H1 (cell line): Measurements from ENCODE around the gene SPDEF.

Experiments
- ASH2L ChIP-seq: fragments of 200-600, 300-600 bp; sonication (generic); IDR thresholded peaks from one replicate; pipeline ENCODE4 v1.7.1; 2017; ENCODE audit warnings: low read length
- CHD1 ChIP-seq: IDR thresholded peaks from 2 replicates; pipeline ENCODE4 v1.6.1; 2012; ENCODE audit warnings: low read depth, low read length, improper control_type of control experiment
- EP300 ChIP-seq, 2 experiments: IDR thresholded peaks; 1 replicate in 1 of 2; 2 replicates in 1 of 2; pipeline ENCODE4 v1.6.1; 2011 to 2012; ENCODE audit warnings: low read depth in 2 of 2, low read length in 2 of 2, mild to moderate bottlenecking in 2 of 2, borderline replicate concordance in 1 of 2, inconsistent platforms in 1 of 2, moderate library complexity in 1 of 2
- EZH2 ChIP-seq: fragments of 200-600 bp; sonication (generic); IDR thresholded peaks from 2 replicates; pipeline ENCODE4 v1.7.1; 2012; ENCODE audit warnings: low read depth, mild to moderate bottlenecking, moderate library complexity, low read length, inconsistent platforms; ENCODE audit not compliant: severe bottlenecking
- FOSL1 ChIP-seq: IDR thresholded peaks from 2 replicates; pipeline ENCODE4 v1.6.1; 2011; ENCODE audit warnings: mild to moderate bottlenecking, low read depth, low read length, moderate library complexity; ENCODE audit not compliant: insufficient read depth
- NRF1 ChIP-seq: IDR thresholded peaks from 2 replicates; pipeline ENCODE4 v1.6.1; 2011; ENCODE audit warnings: mild to moderate bottlenecking, low read depth, low read length, improper control_type of control experiment
- POLR2A ChIP-seq, 2 experiments: IDR thresholded peaks; 1 replicate in 1 of 2; 2 replicates in 1 of 2; pipeline ENCODE4 v1.6.1; 2011; ENCODE audit warnings: low read depth in 2 of 2, low read length in 2 of 2, mild to moderate bottlenecking in 2 of 2; ENCODE audit errors: control extremely low read depth in 1 of 2
- POLR2AphosphoS5 ChIP-seq: IDR thresholded peaks from 2 replicates; pipeline ENCODE4 v1.6.1; 2011; ENCODE audit warnings: low read depth, low read length
- RBBP5 ChIP-seq: IDR thresholded peaks from 2 replicates; pipeline ENCODE4 v1.7.1; 2012; ENCODE audit warnings: low read depth, mild to moderate bottlenecking, inconsistent platforms, low read length, moderate library complexity, borderline replicate concordance
- RNF2 ChIP-seq: fragments of 200-900, 300-1000 bp; sonication (generic); IDR thresholded peaks from 2 replicates; pipeline ENCODE4 v1.7.1; 2016; ENCODE audit warnings: borderline replicate concordance, low read depth, mild to moderate bottlenecking, antibody characterized with exemption, low read length; ENCODE audit not compliant: poor library complexity, severe bottlenecking; ENCODE audit errors: missing control alignments
- SIX5 ChIP-seq: IDR thresholded peaks from 2 replicates; pipeline ENCODE4 v1.6.1; 2011; ENCODE audit warnings: mild to moderate bottlenecking, low read depth, low read length
- SRF ChIP-seq: IDR thresholded peaks from 2 replicates; pipeline ENCODE4 v1.6.1; 2011; ENCODE audit warnings: mild to moderate bottlenecking, low read depth, low read length, moderate library complexity
- TF ChIP-seq, protein P1 (sequence below), 3 experiments: IDR thresholded peaks; 1 replicate in 2 of 3; 2 replicates in 1 of 3; pipeline versions ENCODE4 v1.5.1 to v1.6.1; 2011; ENCODE audit warnings: low read length in 3 of 3, mild to moderate bottlenecking in 3 of 3, inconsistent platforms in 2 of 3, low read depth in 1 of 3, moderate library complexity in 1 of 3; ENCODE audit not compliant: insufficient read depth in 1 of 3; ENCODE audit errors: control extremely low read depth in 1 of 3

DNA sequence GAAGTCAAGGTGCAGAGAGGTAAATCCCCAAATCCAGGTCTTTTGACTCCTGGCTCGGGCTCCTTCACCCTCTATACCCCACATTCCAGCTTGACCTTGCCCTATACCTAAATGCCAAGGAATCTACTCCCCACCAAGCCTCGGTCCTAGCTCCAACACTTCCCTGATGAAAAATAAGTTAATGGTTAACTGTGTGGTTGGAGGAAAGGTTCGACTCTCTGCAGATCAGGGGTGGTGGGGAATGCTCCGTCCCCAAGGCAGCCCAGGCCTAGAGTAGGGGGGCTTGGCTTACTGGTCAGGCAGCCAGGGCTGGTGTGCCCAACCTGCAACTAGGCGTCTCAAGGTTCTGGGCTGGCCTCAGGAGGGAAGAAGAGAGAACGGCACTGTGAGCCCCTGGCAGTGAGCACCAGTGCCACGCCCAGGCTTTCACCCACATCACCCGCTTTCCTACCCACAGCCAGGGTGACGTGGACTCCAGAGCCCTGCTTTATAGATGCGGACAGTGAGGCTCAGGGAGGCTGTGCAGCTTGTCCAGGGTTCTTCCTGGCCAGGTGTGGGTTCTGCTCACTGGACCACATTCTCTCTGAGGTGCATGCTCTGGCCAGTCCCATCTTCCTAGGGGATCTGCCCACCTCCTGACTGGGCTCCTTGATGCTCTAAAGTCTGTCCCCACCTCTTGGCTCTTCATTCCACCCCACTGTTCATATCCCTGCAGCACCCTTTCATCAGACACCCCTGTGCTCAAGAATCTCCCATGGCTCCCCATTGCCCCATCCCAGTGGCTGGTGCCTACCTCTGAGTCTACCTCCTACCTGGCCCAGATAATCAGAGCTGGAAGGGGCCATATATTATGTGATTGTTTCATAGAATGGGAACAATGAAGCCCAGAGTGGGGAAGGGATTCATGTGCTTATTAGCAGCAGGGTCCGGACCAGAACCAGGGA lies 8.2 kb downstream of the SPDEF start:
- TF ChIP-seq FOSL1 (no peak), POLR2AphosphoS5 (no peak), POLR2A (IDR thresholded peaks at IDR 0.05; ENCODE audit: control extremely low read depth in 1 of 2, low read depth in 2 of 2, low read length in 2 of 2) (no peak), SIX5 (no peak), CHD1 (no peak), EP300 (IDR thresholded peaks at IDR 0.05; ENCODE audit: borderline replicate concordance in 1 of 2, low read depth in 2 of 2, low read length in 2 of 2) (no peak), NRF1 (no peak), SRF (no peak), EZH2 (no peak), ASH2L (no peak), RBBP5 (no peak), RNF2 (no peak)
- TF ChIP-seq, protein P1, sequence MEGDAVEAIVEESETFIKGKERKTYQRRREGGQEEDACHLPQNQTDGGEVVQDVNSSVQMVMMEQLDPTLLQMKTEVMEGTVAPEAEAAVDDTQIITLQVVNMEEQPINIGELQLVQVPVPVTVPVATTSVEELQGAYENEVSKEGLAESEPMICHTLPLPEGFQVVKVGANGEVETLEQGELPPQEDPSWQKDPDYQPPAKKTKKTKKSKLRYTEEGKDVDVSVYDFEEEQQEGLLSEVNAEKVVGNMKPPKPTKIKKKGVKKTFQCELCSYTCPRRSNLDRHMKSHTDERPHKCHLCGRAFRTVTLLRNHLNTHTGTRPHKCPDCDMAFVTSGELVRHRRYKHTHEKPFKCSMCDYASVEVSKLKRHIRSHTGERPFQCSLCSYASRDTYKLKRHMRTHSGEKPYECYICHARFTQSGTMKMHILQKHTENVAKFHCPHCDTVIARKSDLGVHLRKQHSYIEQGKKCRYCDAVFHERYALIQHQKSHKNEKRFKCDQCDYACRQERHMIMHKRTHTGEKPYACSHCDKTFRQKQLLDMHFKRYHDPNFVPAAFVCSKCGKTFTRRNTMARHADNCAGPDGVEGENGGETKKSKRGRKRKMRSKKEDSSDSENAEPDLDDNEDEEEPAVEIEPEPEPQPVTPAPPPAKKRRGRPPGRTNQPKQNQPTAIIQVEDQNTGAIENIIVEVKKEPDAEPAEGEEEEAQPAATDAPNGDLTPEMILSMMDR (IDR thresholded peaks at IDR 0.05; ENCODE audit: control extremely low read depth in 1 of 3, insufficient read depth in 1 of 3, low read depth in 1 of 3, low read length in 3 of 3) = no peak
